Measurements from ENCODE around the gene TBC1D32.

- TF ChIP-seq POLR2A (IDR thresholded peaks at IDR 0.05; ENCODE audit: low read length) (no peak), GATA1 (IDR thresholded peaks at IDR 0.05; ENCODE audit: low read depth, low read length) (no peak)
Observed at GRCh38 chr6:121067381-121067780, 266.9 kb downstream of the TBC1D32 start.
